NCI-H2227 (cell line): ENCODE data around the gene RBL1.

Experiments
- DNase-seq: peaks from one replicate; lab custom pipeline; 2025; ENCODE audit not compliant: unreplicated experiment; lab: John Stamatoyannopoulos, UW

The RBL1 gene

DNA sequence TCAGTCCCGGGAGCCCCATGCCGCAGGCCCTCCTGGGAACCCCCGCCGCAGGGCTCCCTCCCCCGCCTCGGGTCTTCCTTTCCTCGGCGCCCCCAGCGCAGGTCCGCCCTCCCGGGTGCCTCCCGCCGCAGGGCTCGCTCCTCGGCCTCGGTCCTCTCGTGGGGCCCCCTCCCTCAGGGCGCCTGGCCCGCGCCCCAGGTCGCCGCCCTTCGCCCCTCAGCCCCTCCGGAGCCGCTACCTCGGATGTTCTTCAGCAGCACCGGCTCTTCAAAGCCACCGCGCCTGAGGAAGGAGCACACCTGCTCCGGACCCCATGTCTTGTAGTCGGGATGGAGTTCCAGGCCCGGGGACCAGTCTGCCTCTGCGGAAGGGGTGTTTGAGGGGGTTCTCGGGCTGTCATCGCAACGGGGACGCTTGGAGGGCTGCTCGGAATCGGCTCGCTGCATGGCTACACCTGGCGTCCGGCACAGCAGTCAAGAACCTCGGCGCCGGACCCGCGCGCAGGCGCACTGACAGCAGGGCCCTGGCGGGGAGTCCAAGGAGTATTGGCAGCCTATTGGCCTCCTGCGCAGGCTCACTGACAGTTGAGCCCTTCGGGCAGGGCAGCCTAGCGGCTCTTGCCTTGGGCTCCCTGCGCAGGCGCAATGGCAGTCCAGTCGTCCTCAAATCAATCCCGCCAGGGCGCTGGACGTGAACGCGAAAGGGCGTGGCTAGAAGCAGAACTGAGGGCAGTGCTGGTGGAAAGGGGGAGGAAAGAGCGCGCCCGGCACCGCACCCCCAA, 144.4 kb downstream of the RBL1 start, which contains the start of gene SAMHD1:
TSS of gene SAMHD1 (minus strand) at position 511 of the 781 bp plus-strand sequence. CDS start at position 446, 65 bp downstream.
- DNase-seq, result peak; percentile 99

- peak; percentile 60 for DNase-seq
Measured at GRCh38 chr20:36950414-36951197, 145.2 kb downstream of the RBL1 start.
